Brain pericyte (primary cell): ENCODE data around the gene RFC5.
"Not testable (repeated sequence)": the region's sequence is repeated elsewhere in the genome, so short reads cannot be mapped to it uniquely, and the experiment has no call there.

Source experiments
- DNase-seq: peaks from one replicate; pipeline ENCODE4 v3.0.0-alpha.2; 2012; ENCODE audit warnings: low read depth, low spot score

RFC5 gene

DNA sequence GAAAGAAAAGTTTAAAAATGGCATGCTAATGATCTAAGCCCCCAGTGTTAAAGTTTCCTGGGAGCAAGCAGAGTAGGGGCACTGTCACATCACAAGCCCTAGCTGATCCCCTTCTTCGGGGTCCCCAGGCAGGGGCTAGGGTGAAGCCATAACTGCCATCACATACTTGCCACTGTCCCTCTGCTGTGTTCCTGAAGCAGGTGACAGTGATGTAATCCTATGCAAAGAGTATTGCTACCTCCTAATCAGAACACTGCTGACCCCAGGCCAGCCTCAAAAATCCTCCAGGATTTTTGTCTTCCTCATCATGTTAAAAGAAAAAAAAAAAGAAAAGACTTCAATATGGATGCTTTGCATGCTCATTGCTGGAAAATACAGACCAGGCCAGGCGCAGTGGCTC lies 1.2 kb upstream of the RFC5 start:
- no peak for DNase-seq

DNA sequence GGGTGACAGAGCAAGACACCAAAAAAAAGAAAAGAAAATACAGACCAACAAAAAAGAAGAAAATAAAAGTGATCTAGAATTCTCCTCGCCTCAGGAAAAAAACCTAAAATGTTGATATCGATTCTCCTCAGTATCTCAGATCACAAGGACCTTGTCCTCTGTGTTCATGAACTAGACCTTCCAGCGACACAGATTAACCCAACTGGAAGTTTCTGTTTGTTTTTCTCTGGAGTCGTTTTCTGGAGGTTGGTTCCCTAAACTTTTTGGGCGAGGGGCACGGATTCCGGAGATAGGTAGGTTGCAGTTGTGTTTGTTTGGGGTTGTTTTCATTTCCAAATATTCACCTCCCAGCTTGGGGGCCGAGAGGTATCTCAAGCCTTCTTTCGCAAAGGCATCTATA lies 559 bp upstream of the RFC5 start:
- DNase-seq: no peak

DNA sequence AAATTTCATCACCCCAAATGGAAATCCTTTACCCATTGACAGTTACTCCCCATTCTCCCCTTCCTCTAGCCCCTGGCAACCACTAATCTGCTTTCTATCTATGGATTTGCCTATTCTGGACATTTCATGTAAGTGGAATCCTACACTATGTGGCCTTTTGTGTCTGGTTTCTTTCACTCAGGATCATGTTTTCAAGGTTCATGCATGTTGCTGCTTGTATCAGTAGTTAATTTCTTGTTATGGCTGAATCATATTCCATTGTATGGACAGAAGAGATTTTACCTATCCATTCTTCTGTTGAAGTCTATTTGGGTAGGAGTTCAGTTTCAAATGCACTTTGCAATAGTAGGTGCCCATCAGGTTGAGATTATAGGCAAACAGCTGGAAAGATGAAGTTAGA lies 1.4 kb downstream of the RFC5 start:
- no peak for DNase-seq

DNA sequence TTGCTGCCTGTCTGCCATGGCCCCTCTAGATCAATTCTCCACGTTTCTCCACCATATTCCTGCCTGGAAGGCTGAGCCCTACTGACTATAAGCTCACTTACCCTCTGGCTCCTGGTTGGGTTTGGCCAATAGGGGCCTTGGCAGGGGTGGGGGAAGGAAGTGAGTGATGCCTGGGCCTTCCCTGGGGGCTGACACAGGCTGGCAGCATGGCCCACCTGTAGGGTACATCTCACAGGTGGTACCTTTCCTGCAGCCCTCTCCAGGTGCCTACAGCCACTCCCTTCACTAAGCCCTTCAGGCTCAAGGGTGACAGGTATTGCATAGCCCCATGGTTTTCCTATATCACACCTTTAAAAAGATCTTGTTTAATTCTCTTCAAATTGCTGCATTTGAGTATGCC lies 3.5 kb downstream of the RFC5 start:
- DNase-seq: no peak

DNA sequence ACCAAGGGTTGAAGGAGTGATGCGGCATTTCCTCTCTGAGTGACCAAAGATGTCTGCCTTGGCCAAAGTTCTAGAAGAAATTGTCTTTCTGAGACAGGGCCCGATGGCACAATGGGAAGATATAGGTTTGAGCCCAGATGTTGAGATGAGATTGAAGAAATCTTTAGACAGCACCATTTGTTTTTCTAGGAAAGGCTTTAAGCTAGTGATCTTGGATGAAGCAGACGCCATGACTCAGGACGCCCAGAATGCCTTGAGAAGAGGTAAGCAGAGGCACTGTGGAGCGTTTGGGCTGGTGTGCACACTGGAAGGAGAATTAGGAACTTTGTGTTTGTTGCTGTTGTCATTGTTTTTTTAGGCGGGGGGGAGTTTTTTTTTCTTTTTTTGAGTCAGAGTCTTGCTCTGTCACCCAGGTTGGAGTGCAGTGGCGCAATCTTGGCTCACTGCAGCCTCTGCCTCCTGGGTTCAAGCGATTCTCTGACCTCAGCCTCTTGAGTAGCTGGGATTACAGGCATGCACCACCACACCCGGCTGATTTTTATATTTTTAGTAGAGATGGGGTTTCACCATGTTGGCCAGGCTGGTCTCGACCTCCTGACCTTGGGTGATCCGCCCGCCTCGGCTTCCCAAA lies 5.7 kb downstream of the RFC5 start:
- not testable (repeated sequence) for DNase-seq

DNA sequence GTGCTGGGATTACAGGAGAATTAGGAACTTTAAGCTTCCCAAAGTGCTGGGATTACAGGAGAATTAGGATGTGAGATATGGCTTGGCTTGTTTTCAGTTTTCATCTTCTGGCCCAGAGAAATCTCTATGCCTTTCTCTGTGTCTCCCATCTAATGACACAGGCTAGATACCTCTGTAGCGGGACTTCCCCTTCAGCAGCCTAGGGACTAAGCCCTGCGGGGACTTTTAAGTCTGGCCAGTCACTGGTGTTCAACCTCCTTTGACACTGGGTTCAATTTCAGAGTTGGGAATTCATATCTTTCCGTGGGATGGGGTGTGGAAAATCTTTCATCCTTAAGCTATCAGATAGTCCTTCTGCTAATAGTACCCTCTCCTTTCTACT lies 6.2 kb downstream of the RFC5 start:
- no peak for DNase-seq

DNA sequence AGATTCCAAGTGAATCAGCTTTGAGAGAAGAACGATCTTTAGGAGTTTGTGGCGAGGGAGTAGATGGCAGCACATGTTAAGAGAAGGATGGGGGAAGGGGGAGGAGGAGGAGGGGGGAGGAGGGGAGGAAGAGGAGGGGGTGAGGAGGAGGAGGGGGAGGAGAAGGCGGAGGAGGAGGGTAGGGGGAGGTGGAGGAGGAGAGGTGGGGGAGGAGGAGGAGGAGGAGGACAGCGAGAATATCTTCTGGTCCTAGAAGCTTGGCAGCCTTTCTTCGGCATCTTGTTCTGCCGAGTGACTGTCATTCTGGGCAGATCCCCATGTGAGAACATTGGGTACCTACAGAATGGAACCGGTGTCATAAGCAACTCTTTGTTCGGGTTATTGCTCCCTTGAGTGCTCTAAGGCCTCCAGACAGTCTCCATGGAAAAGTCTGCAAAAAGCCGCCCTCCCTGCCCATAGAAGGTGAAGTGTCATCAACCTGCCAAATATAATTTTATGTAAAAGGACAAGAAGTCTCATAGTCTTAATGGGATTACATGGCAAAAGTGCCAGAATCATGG lies 6.9 kb downstream of the RFC5 start:
- no peak for DNase-seq

DNA sequence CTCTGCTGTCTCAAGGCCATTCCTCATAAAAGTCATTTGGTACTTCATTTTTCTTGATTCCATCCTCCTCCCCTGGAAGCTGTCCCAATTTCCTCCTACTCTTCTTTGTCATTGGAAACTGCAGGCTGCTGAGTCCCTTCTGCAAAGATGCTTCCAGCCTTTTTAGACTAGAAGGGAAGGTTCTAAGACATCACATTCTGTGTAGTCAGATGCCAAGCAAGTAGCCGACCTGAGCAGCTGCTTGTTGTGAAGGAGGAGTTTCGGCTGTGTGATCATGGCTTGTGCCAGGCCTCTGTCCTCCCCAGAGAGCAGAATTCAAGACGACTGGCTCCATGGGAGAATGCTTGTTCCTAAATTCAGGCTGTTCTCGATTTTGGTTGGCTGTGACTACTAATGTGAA lies 8.7 kb downstream of the RFC5 start:
- no peak for DNase-seq

DNA sequence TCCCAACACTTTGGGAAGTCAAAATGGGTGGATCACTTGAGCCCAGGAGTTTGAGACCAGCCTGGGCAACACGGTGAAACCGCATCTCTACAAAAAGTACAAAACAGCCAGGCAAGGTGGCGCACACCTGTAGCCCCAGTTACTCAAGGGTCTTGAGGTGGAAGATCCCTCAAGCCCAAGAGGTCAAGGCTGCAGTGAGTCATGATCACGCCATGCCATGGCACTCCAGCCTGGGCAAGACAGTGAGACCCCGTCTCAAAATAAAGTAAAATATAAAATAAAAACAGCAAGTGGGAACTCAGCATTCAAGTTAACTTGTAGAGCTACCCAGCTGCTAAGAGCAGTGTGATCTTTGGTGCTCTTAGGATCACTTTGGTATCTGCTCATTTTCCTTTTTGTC lies 12.7 kb downstream of the RFC5 start:
- DNase-seq: no peak

DNA sequence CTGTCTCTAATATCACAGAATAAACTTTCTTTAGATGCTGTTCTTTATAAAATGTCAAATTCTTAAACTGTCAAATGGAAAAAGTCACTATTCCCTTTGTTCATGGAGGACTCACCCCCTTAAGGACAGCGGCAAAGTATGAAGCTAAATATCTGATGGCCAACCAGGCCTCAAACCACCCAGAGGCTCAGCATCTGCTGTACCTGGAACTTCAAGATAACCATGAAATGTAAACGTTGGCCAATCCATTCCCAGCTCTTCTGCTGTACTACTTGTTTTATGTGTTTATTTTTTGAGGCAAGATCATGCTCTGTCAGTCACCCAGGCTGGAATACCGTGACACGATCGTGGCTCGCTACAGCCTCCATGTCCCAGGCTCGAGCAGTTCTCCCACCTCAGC lies 15.7 kb downstream of the RFC5 start:
- no peak for DNase-seq

DNA sequence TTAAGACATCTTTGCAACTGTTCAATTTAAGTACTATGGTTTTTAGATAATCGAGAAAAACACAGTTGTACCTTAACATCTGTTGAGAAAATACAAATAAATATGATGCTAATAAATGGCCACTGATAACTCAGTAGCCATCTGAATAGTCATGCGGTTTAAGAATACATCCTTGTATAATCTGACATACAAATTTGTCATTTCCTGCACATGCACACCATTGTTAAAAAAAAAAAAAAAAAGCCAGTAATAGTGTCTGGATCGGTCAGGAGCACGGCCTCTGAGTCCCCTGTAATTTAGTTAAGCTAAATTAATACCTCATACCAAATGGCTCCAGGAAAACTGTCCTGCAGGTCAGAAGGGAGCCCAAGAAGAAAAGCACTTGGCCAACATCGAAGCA lies 16.8 kb downstream of the RFC5 start:
- DNase-seq: no peak

DNA sequence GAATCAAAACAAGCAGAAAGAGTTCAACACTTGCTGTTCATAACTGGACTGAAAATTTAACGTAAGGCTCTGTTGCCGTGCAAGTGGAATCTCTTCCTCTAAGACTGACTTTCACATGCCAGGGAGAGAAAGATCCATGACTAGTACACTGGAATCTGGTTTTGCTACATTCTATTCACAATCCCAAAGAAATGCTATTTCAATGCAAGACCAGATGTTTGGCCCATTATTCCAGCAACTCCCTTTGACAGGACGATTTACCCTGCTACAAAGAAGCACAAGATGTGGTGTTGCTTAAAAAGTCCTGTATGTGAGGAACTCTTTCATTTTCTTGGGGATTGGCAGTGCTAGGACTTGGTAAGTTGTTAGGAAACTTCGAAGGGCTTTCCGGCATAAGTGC lies 17.4 kb downstream of the RFC5 start:
- no peak for DNase-seq

DNA sequence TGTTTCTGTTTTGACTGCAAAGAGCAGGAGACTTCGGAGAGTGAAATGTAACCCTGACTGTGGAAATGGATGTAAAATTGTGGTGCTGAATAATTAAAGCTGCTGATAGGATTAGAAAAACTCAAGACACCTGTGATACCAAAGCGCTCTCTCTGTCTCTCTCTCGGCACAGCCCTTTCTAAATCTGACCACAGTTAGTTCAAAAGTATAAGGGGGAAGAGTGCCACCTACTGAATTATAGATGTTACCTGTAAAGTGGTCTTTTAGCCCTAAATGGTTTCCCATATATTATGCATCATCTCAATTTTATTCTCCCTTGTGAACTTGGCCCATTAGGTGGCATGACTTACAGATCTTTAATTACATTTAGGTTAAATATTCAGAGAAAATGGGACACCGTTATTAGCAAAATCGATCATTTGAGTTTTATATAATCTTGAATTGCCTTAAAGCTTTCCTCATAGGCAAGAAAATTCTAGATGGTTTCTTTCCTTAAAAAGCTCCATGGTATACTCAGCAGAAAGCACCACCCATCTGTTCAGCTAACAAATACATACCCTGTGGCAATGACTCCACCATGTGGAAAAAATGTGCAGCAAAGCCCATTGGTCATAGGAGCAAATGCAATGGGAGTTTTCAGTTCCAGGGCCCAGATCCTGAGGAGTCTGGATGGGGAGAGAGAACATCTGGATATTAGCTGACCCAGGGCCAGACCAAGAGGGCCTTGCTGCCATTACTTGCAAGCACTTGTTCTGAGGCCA lies 18.1 kb downstream of the RFC5 start:
- DNase-seq: no peak

DNA sequence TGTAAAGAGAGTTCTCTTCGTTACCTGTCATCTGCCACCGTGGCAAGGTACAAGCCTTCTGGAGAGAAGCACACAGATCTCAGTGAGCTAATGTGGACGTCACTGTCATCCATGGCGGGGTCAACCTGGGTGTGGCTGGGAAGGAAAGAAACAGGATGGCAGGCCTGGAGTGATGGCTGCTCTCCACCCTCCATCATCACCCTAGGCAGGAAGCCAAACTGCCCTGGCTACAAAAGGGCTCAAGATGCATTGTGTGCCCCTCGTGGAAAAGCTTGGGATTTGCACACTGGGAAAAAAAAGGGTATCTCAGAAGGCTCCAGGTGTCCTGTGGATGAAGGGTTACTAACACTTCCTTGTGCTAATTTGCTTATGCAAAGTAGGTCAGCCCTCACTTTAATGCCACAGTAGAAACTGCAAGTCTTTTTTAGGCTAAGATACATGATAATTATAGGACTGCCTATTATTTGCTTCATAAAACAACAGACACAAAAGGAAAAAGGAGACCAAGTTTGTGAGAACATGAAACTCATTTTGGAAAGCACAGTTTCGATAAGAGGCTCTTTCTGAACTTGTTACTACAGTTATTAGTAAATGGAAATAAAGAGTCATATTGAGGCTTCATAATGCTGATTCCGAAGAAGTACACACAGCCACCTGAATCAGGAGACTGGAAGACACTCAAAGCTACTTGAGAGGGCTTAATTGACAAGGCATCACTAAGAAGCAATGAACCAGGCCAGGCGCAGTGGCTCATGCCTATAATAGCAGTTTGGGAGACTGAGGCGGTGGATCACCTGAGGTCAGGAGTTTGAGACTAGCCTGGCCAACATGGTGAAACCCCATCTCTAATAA lies 18.9 kb downstream of the RFC5 start:
- no peak for DNase-seq

DNA sequence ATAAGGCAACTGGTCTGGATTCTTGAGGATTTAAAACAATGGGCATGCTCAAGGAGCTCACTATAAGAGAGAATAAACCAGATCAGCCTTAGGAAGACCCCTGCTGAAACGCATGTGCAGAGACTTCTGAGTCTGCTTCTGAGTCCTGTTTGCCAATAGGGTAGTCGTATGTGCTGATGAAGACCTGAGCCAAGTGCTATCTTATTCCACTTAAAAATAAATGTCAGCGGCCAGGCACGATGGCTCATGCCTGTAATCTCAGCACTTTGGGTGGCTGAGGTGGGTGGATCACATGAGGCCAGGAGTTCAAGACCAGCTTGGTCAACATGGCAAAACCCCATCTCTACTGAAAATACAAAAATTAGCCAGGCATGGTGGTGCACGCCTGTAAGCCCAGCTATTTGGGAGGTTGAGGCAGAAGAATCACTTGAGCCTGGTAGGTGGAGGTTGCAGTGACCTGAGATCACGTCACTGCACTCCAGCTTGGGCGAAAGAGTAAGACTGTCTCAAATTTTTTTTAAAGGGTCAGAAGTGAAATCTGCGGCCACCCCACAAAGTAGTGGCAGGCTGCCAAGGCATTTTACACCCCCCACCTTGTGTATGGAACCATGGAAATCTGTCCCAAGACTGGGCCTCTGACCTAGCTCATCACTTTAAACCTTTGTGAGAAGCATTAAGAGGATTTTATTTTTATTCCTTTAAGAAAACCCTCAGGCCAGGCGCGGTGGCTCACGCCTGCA lies 20.3 kb downstream of the RFC5 start:
- no peak for DNase-seq

DNA sequence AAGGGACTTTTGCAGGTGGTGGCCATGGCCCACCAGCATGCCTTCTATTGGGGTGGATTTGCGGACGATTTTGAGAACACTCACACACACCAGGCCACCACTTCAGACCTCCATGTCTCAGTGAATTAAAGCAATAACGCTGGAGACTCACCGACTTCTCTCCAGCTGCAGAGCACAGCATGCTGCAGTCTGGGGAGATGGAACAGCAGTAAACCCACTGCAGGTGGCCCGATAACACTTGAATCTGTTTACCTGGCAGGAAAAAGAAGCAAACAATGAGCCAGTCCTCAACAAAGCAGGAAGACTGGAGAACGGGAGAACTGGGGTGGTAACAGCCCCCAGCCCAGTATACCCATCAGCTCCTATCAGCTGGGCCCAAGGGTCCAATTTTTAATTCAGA lies 21.6 kb downstream of the RFC5 start:
- no peak for DNase-seq

DNA sequence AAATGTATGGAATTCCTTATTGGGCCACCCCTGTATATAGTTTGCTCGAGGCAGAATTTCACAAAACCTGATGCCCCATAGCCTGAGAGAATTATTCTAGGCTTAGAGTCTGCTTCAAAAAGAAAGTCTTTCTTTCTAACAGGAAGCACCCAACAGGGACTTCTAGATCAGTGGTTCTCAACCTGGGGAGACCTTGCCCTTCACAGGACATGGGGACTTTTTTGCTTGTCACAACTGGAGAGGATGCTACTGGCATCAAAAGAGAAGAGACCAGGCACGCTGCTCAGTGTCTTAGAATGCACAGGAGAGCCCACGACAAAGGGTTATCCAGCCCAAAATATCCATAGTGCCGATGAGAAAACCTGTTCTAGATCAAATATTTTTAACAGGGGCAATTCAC lies 25.6 kb downstream of the RFC5 start:
- no peak for DNase-seq

DNA sequence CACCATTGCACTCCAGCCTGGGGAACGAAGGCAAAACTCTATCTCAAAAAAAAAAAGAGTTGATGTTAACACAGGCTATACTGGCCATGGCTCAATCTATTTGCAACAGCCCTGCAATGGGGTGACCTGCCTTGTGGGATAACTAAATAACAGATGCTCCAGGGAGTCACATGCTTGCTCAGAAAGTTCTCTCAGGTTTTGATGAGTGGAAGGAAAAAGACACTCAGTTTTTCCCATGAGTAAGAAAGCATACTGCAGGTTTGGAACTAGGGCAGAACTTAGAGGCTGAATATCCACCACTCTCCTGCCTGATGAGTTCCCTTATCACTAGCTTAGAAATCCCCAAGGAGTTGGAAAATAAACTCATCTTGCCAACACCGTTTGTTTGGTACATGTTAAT lies 27.6 kb downstream of the RFC5 start:
- DNase-seq: no peak

DNA sequence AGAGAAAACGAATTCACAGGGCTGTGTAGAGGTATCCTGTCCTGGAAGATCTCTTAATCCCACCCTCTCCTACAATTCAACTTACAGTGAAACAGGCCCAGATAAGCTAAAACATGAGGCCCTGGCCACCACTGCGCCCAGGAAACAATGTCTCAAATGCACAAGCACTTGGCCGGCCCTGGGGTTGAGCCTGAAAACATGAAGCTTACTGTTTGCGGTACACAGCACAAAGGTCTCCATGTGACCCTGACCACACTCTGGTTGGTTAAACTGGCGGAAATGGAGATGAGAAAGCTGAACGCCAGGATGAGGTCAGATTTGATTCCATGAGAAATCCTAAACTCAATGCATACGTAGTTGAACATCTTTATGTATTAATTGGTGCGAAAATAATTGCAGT lies 28.1 kb downstream of the RFC5 start:
- no peak for DNase-seq

DNA sequence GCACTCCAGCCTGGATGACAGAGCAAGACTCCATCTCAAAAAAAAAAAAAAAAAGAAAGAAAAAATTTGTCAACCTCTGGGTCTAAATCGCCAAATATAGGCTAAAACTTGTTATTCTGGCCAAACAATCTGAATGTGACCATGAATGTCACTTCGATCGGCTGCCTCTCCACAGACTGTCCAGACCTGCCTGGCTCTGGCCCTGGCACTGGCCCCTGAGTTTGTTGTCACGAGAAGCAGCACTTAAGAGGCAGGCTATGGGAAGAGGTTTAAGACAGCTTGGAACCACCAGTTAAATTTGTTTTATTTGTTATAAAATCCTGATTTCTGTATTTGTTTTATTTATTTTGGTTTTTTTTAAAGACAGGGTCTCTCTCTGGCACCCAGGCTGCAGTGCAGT lies 29.9 kb downstream of the RFC5 start:
- DNase-seq: no peak

DNA sequence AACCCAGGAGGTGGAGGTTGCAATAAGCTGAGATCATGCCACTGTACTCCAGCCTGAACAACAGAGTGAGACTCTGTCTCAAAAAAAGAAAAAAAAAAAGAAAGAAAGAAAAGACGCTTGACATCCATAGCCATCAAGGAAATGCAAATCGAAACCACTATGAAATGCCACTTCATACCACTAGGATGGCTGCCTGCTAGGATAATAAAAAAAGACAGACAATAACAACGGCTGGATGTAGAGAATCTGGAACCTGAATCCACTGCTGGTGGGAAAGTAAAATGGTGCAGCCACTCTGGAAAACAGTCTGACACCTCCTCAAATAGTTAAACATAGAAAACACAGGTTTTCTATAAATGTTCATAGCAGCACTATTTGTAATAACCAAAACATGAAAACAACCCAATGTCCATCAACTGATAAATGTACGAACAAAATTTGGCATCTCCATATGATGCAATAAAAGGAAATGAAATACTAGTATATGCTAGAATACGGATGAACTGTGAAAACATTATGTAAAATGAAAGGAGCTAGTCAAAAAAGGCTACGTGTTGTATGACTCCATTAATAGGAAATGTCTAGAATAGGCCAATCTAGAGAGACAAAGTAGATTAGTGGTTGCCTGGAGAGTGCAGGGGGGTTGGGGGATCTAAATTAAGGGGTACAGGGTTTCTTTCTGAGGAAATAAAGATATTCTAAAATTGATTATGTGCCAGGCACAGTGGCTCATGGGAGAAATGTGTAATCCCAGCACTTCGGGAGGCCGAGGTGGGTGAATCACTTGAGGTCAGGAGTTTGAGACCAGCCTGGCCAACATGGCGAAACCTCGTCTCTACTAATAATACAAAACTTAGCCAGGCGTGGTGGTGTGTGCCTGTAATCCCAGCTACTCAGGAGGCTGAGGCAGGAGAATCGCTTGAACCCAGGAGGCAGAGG lies 34.7 kb downstream of the RFC5 start:
- DNase-seq: no peak
